Transverse colon (tissue), 4 donors: Measurements from ENCODE around the gene SLCO4A1. TPM values are rescaled to one million over a fixed set of nuclear protein-coding genes. Genes with fewer than 3 reads are reported as not detected.
A peak's percentile ranks its signal among the peaks of the same experiment; 100 is the strongest.

Experiments used
- DNase-seq: peaks from one replicate; pipeline ENCODE4 v3.0.0-alpha.2; 2019
- H3K27ac ChIP-seq, 4 donors: fragments of 200-600 bp; sonication (generic); 2 replicates each; pipeline ENCODE4 v1.5.1; 2016 to 2018; ENCODE audit warnings: inconsistent platforms in 4 of 4
- H3K27me3 ChIP-seq: fragments of 200-600 bp; sonication (generic); 2 replicates; pipeline ENCODE4 v1.5.1; 2017; ENCODE audit warnings: inconsistent platforms
- H3K36me3 ChIP-seq, 4 donors: fragments of 200-600 bp; sonication (generic); 2 replicates each; pipeline ENCODE4 v1.5.1; 2017 to 2019; ENCODE audit warnings: inconsistent platforms in 4 of 4
- H3K4me1 ChIP-seq, 4 donors: fragments of 200-600 bp; sonication (generic); 2 replicates each; pipeline ENCODE4 v1.5.1; 2017 to 2020; ENCODE audit warnings: inconsistent platforms in 4 of 4
- H3K4me3 ChIP-seq, 4 donors: fragments of 200-600 bp; sonication (generic); 1 replicate in 1 of 4; 2 replicates in 3 of 4; pipeline versions ENCODE4 v1.5.1 to v1.6.1; 2017 to 2019; ENCODE audit warnings: inconsistent platforms in 4 of 4
- H3K9me3 ChIP-seq, 2 donors: fragments of 200-600 bp; sonication (generic); 2 replicates each; pipeline ENCODE4 v1.5.1; 2017 to 2019; ENCODE audit warnings: inconsistent platforms in 2 of 2
- EP300 ChIP-seq: sonication (generic); formaldehyde crosslinking; IDR thresholded peaks from one replicate; pipeline ENCODE4 v1.6.1; 2017; ENCODE audit warnings: antibody characterized with exemption, low read depth
- POLR2A ChIP-seq: fragments of 450-650 bp; IDR thresholded peaks from one replicate; pipeline ENCODE4 v1.6.1; 2016; ENCODE audit warnings: antibody characterized with exemption, mild to moderate bottlenecking, moderate library complexity
- POLR2AphosphoS5 ChIP-seq, 3 donors: sonication (generic); formaldehyde crosslinking; IDR thresholded peaks; one replicate each; pipeline ENCODE4 v1.6.1; 2016; ENCODE audit warnings: antibody characterized with exemption in 3 of 3
- WGBS, 2 donors: methylation state at CpG; one replicate each; pipeline ENCODE4 v1.1.5; 2018; ENCODE audit warnings: low coverage in 1 of 2; 5-methylcytosine and 5-hydroxymethylcytosine counted together
- in situ Hi-C, 4 donors: fragments of 200-750 bp; cut with MboI; loops; one replicate each; pipeline versions ENCODE4 v1.15.0 to v1.15.1; 2017; ENCODE audit warnings: low sequenced_read_pairs in 3 of 4, low pct_ligation_motif_present in 1 of 4, low pct_unique_long_range_greater_than_20kb in 1 of 4
- intact Hi-C: fragments of 100-400 bp; cut with DNase I; formaldehyde crosslinking; loops from one replicate; pipeline ENCODE4 v1.15.1; 2023; ENCODE audit warnings: low total_unique reads
- total RNA-seq, 4 donors: library from RNA; depleted of rRNA; stranded (reverse); fragments of >200 nt; gene quantifications; one replicate each; pipeline ENCODE4 v1.1.0, GENCODE V29; 2016
- TF ChIP-seq, protein P1 (sequence below), 5 experiments: fragments of 200-600 bp in 3 of 5; fragments of 450-650 bp in 2 of 5; sonication (generic) in 3 of 5; IDR thresholded peaks; 1 replicate in 2 of 5; 2 replicates in 3 of 5; pipeline ENCODE4 v1.5.1; 2016 to 2017; ENCODE audit warnings: antibody characterized with exemption in 5 of 5, inconsistent platforms in 3 of 5, mild to moderate bottlenecking in 2 of 5, moderate library complexity in 1 of 5

The SLCO4A1 gene
- total RNA-seq, 4 donors from 2014 or later: 13.7 to 375 (median 60.0) TPM

DNA sequence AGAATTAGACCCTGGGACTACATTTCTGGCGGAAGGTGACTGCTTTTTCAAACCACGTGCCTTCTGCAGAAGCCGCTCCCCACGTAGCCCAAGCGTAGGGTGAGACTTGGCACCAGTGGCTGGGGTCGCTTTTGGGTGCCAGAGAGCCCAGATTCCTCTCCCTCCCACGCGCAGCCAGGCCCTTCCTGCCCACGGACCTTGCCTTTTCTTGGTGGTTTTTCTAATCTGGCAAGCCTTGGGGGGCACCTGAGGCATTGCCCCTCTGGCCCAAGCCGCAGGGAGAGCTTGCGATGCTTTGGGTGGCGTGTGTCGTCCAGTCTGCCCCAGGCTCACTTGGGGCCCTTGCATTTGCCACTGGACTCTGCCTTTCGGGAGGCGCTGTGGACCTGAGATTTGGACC lies 3.3 kb downstream of the SLCO4A1 start:
- intact Hi-C loops: no loop called here
- Histone ChIP-seq H3K27ac (peak overlapping the region; percentile 59 to 92 (median 82)), H3K4me3 (no peak overlapping the region), H3K9me3 (no peaks in the 10 kb centered on the region), H3K36me3 (no peaks in the 10 kb centered on the region), H3K4me1 (peaks cover 61 to 76% (median 69%) of the 10 kb centered on the region in 4 donors), H3K27me3 (peaks cover 25% of the 10 kb centered on the region)
- in situ Hi-C loops: no loop called here
- 76% methylated on average over 15 of the region's 15 CpGs; no CpG with 5 or more reads in 1 of the 2 donors for WGBS, 2 donors
- DNase-seq: no peak
- TF ChIP-seq POLR2AphosphoS5 (IDR thresholded peaks at IDR 0.05): no peak
- TF ChIP-seq POLR2A: no peak
- TF ChIP-seq, protein P1, sequence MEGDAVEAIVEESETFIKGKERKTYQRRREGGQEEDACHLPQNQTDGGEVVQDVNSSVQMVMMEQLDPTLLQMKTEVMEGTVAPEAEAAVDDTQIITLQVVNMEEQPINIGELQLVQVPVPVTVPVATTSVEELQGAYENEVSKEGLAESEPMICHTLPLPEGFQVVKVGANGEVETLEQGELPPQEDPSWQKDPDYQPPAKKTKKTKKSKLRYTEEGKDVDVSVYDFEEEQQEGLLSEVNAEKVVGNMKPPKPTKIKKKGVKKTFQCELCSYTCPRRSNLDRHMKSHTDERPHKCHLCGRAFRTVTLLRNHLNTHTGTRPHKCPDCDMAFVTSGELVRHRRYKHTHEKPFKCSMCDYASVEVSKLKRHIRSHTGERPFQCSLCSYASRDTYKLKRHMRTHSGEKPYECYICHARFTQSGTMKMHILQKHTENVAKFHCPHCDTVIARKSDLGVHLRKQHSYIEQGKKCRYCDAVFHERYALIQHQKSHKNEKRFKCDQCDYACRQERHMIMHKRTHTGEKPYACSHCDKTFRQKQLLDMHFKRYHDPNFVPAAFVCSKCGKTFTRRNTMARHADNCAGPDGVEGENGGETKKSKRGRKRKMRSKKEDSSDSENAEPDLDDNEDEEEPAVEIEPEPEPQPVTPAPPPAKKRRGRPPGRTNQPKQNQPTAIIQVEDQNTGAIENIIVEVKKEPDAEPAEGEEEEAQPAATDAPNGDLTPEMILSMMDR (IDR thresholded peaks at IDR 0.05): no peak
- TF ChIP-seq EP300: no peak

DNA sequence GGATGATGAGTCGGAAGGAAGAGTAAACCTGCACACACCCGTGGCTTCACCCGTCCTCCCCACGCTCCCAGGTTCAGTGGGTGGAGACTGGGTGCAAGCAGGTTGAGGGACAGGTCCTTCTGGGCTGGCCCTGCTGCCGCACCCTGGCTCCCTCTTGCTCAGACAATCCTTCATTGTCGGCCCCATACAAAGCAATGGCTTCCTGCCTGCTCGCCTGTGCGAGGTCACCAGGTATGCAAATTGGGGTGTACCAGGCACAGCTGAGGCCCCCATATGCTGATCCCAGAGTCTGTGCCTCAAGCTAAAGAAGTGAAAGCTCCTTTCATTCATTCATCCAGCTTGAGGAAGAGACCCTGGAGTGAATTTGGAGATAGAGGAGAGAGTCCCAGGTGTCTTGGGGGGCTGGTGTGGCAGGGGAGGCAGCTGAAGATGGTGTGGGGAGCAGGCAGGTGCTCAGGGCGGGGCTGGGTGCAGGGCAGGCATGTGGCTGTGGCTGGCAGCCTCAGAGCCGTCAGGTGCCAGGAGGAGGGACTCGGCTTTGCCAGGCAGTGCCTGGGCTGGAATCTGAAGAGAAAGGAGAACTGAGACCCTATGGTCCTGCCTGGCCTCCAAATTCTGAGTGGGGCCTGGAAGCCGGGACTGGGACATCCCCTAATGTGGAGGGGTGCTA lies 4.7 kb downstream of the SLCO4A1 start:
- intact Hi-C loops (no loop called here), in situ Hi-C loops (no loop called here)
- Histone ChIP-seq H3K4me3 (no peak overlapping the region), H3K9me3 (no peaks in the 10 kb centered on the region), H3K4me1 (peaks cover 58 to 78% (median 73%) of the 10 kb centered on the region in 4 donors), H3K27ac (peak overlapping the region; percentile 59 to 92 (median 82)), H3K27me3 (peaks cover 12% of the 10 kb centered on the region), H3K36me3 (no peaks in the 10 kb centered on the region)
- WGBS, 2 donors: 52 to 100% methylated on average over 1 to 12 of the region's 12 CpGs
- TF ChIP-seq, protein P1 (IDR thresholded peaks at IDR 0.05): no peak
- peak; percentile 40 for TF ChIP-seq POLR2A
- peak in 1 of 3 donors; percentile 59 for TF ChIP-seq POLR2AphosphoS5 (IDR thresholded peaks at IDR 0.05)
- peak; percentile 78 for DNase-seq

DNA sequence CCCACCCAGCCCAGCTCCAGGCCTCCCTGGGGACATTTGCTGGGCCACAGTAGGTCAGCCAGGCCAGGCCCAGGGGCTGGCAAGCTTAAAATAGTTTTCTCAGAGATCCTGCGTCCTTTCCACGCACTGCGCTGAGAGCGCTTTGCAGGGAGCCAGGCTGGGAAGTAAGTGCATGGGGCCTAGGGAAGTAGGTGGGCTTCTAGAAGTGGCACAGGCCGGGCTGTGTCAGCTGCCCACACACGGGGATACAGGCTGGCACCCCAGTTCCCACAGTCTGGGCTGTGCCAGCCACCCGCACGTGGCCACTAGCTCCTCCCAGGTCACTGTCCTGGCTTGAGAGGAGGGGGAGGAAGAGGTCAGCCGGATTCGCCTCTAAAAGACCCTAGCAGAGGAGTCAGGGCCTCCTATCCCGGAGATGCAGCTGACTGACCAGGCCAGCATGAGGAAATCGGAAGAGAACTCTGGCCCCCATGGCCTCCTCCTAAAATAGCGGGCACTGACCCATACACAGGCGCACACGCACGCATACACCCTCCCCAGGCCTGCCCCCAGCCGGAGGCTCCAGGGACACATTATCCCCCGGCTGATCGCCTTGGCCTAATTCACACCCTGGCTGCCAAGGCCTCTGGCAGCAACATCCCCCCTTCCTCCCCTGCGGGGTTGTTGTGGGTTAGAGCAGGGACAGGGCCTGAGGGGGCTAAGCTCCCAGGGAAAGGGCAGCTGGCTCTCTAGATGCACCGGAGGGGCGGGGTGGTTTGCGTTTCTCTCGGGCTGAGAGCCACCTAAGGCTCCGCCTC lies 5.4 kb downstream of the SLCO4A1 start:
- Histone ChIP-seq H3K9me3 (no peaks in the 10 kb centered on the region), H3K4me1 (peaks cover 62 to 78% (median 74%) of the 10 kb centered on the region in 4 donors), H3K27me3 (peaks cover 10% of the 10 kb centered on the region), H3K4me3 (no peak overlapping the region), H3K36me3 (no peaks in the 10 kb centered on the region), H3K27ac (peak overlapping the region; percentile 59 to 92 (median 82))
- TF ChIP-seq POLR2A (no peak), POLR2AphosphoS5 (IDR thresholded peaks at IDR 0.05) (peak in 1 of 3 donors; percentile 56)
- TF ChIP-seq, protein P1 (IDR thresholded peaks at IDR 0.05): no peak
- WGBS, 2 donors: 76% methylated on average over 22 of the region's 25 CpGs; no CpG with 5 or more reads in 1 of the 2 donors
- intact Hi-C loops (no loop called here), in situ Hi-C loops (no loop called here)
- DNase-seq: no peak

DNA sequence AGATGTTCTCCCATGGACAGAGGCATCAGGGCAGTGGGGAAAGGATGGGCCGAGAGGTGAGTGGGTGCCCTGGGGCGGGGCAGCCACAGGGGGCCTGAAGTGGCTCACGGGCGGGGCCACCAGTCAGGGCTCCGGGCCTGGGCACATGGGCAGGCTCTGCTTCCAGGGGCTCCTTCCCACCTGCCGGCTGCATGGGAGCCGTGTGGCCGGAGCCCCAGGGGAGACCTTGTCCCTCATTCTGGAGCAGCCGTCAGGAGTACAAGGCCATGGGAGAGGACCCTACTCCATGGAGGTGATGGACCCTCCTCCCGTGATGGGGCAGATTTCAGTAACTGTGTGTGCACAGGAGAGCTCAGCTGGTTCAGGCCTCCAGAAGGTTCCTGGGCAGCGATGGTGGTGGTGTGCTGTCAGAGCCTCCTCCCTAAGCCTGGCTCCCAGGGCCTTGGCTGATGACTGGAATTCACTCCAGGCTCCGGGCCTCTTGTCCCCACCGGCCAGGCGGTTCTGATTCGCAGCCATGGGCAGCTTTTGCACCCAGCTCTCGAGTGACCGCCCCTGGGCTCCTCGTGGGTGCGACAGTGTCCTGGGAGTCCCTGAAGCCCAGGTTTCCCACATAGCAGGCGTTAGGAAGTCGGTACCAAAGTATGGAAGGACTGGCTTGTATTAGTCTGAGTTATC lies 6.2 kb downstream of the SLCO4A1 start:
- no peak for DNase-seq
- H3K27me3 ChIP-seq: peaks cover 2% of the 10 kb centered on the region
- in situ Hi-C loops (no loop called here), intact Hi-C loops (no loop called here)
- TF ChIP-seq, protein P1 (IDR thresholded peaks at IDR 0.05): no peak
- TF ChIP-seq EP300: no peak
- TF ChIP-seq POLR2A: no peak
- no peak for TF ChIP-seq POLR2AphosphoS5 (IDR thresholded peaks at IDR 0.05)
- no peak overlapping the region for H3K4me3 ChIP-seq
- no peaks in the 10 kb centered on the region for H3K9me3 ChIP-seq
- H3K36me3 ChIP-seq: no peaks in the 10 kb centered on the region
- 78% methylated on average over 15 of the region's 21 CpGs; no CpG with 5 or more reads in 1 of the 2 donors for WGBS, 2 donors
- peaks cover 62 to 78% (median 74%) of the 10 kb centered on the region in 4 donors for H3K4me1 ChIP-seq
- H3K27ac ChIP-seq: peak overlapping the region; percentile 59 to 92 (median 82)
